ENCODE results near the gene CTDSPL.

Gene CTDSPL

DNA sequence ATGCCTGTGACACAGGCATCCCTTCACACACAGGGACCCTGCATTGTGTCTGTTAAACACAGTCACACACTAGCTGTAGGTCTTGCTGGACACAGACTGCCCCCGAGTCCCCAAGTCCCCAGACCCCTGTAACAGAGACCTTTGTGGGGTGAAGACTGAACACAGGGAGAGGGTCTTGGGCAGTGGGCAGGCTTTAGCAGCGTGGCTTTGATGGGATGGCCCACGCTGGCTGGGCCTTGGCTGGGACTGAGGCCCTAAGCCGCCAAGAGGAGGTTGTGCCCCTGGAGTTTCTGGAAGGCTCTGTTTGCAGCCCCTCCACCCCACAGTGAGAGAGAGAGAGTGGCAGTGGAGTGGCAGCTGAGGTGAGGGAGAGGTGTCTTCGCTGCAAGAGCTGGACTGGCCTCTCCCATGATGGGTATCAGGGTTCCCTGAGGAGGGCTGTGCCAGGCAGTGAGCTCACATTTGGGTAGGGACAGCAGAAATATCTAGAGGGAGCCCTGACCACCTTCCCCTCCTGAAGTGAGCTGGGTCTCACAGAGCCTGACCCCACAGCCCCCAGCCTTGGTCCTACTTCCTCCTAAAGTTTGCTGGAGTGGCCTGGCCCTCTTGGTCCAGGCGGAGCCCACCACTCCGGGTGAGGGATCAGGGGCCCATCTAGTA is 128.3 kb downstream of the CTDSPL start:
- DNase-seq: no peak
- in situ Hi-C loops (cut with HindIII; ENCODE audit: low pct_ligation_motif_present, low pct_unique_long_range_greater_than_20kb, low sequenced_read_pairs): no loop called here

DNA sequence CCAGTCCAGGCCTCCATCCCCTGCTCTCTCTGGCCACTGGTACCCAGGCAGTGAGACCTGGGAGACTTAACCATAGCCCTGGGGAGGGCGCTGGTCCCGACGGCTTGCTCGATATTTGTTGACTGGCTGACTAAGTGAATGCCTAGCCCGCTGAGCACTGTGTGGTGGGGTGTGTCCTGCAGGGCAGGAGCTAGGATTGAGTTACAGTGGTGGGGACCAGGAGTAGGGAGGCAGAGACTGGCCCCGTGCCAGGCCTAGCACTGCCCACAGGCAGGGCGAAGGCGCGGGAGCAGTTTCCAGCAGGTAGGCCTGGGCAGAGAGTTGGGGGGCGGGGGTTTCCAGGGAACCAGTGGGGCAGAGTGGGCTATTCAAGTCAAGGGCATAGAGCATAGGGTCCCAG is 128.8 kb downstream of the CTDSPL start, which contains the start of gene VILL:
TSS of gene VILL (plus strand) at position 260 of the 400 bp plus-strand sequence. CDS start 2,887 bp downstream, outside the sequence.
- no peak for DNase-seq

DNA sequence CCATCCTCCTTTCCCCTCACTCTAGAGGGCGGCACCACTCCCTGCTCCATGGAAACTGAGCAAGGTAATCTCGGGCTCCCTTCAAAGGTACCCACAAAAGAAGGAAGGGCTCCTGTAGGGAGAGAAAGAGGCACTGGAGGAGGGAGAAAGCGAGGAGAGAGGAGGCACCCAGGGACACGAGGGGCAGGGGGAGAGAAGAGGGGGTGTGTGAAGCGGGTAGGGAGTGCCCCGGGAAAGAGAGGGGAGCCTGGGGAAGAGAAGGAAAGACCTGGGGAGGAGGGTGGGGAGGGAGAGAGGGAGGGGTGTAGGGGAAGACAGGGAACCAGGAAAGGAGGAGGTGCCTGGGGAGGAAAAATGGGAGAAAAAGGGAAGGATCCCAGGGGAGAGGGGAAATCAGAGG is 129.4 kb downstream of the CTDSPL start:
- in situ Hi-C loops (cut with HindIII; ENCODE audit: low pct_ligation_motif_present, low pct_unique_long_range_greater_than_20kb, low sequenced_read_pairs): no loop called here
- DNase-seq: no peak

More for the DNA sequence above, 128.8 kb downstream of the CTDSPL start, which contains the start of gene VILL:
- in situ Hi-C loops (cut with HindIII; ENCODE audit: low pct_ligation_motif_present, low pct_unique_long_range_greater_than_20kb, low sequenced_read_pairs): no loop called here

DNA sequence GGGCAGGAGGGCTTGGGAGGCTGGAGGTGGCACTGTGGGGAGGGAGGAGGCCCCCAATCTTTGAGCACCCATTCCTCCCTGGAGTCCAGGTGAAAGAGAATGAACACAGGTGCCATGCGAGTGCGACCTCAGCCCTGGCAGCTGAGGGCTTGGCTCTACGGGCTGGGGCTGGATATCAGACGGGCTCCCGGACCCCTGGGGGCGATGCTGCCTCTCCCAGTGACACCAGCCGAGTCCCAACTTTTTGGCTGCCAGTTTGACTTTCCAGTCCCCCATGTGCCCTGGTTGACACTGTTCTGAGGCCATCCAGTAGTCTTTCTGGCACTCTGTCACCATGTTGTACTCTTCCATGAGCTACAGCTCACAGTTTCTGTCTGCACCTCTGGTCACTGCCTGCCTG is 130.1 kb downstream of the CTDSPL start:
- in situ Hi-C loops (cut with HindIII; ENCODE audit: low pct_ligation_motif_present, low pct_unique_long_range_greater_than_20kb, low sequenced_read_pairs): no loop called here
- no peak for DNase-seq

DNA sequence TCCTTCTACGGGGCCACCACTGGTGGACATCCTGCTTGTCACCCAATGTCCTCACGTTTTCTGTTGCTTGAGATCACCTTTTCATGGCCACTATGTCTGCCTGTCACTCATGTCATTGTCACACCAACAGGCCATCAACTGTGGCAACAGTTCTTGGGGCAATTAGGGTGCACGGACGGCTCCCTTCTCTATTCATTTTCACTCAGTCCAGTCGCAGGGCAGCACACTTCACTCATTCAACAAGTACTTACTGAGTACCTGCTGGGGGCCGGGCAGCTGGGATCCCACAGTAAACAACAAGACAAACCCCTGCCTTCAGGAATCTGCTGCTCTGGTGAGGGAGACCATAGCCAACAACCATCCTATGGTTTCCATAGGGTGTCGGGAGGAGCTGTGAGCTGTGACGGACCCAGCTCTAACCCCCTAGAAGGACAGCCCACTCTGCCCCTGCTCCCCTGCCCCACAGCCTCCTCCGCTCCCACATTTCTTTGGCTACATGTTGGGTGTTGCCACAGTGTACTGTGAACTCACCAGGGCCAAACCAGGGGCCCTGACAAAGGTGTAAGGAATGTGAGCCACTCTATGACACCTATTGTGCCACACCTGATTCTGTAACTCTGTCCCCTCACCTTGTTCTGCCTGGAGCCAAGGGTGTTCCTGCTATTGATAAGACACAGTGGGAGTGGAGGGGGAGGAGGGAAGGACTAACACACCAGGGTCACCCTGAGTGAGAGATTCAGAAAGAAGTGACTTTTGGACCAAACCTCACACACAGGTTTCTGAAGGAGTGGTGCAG is 130.8 kb downstream of the CTDSPL start:
- in situ Hi-C loops (cut with HindIII; ENCODE audit: low pct_ligation_motif_present, low pct_unique_long_range_greater_than_20kb, low sequenced_read_pairs): no loop called here

DNA sequence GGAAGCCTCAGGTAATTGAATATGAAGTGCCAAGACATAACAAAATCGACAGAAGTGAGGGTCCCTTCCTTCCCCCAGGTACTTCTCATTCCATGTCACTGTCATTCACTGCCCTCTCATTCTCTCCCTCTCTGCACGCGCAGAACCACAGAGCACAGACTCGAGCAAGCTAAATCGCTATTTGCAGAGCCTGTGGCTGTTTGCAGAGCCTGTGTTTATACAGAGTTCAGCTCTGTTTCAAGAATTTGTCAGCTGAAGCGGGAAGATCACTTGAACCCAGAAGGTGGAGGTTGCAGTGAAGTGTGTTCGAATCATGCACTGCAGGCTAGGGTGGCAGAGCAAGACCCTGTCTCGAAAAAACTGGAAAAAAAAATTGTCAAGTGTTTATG is 131.4 kb downstream of the CTDSPL start:
- no peak for DNase-seq
- in situ Hi-C loops (cut with HindIII; ENCODE audit: low pct_ligation_motif_present, low pct_unique_long_range_greater_than_20kb, low sequenced_read_pairs): no loop called here

More for the DNA sequence above, 130.8 kb downstream of the CTDSPL start:
- DNase-seq: no peak

DNA sequence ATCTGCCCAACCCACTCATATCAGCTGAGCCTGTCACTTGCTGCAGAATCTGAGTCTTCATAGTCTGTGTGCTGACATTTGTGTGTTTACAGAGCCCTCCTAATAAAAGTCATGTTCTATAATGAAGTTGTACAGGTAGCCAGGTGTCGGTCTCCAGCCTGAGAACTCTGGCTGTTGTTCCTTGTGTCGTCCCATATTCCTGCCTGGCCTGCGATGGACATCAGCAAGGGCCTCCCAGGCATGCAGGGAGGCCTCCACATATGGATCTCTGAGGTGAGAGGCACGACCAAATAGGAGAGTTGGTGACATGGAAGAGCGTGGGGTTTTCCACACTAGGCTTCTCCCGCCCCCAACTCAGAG is 131.8 kb downstream of the CTDSPL start:
- DNase-seq: no peak
- in situ Hi-C loops (cut with HindIII; ENCODE audit: low pct_ligation_motif_present, low pct_unique_long_range_greater_than_20kb, low sequenced_read_pairs): no loop called here

DNA sequence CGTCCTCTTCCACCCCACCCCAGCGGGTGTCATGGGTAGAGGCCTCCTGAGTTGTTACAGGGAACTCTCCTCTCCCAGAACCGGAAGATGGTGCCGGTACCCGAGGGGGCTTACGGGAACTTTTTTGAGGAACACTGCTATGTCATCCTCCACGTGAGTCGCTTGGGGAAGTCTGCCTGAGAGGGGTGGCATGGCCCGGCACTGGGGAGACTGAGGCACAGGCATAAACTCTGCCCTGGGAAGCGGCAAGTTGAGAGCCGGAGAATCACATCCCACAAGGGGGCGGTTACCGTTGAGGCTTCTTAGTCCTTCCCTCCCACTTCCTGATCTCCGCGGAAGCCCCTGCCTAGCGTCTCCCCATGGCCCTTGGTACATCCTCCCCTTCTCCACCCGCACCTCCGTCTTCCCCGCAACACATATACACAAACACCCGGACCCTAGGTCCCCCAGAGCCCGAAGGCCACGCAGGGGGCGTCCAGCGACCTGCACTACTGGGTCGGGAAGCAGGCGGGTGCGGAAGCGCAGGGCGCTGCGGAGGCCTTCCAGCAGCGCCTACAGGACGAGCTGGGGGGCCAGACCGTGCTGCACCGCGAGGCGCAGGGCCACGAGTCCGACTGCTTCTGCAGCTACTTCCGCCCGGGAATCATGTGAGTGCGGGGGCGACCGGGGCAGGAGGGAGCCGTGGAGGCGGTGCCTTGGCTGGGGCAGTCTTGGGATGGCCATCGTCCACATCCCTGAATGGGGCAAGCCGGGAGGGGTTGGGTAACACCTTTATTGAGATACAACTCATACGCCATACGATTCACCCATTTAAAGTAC is 132.3 kb downstream of the CTDSPL start:
- peak; percentile 79 for DNase-seq
- in situ Hi-C loops (cut with HindIII; ENCODE audit: low pct_ligation_motif_present, low pct_unique_long_range_greater_than_20kb, low sequenced_read_pairs): no loop called here

DNA sequence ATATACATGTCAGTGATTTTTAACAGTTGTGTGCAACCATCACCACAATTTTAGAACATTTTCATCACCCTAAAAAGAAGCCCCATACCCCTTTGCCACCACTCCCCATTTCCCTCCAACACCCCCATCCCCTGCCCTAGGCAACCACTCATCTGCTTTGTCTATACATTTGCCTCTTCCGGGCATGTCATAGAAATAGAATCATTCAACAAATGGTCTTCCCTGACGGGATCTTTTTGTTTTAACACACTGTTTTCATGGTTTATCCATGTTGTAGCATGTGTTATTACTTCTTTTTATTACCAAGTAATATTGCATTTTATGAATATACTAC is 132.9 kb downstream of the CTDSPL start:
- in situ Hi-C loops (cut with HindIII; ENCODE audit: low pct_ligation_motif_present, low pct_unique_long_range_greater_than_20kb, low sequenced_read_pairs): no loop called here
- no peak for DNase-seq

DNA sequence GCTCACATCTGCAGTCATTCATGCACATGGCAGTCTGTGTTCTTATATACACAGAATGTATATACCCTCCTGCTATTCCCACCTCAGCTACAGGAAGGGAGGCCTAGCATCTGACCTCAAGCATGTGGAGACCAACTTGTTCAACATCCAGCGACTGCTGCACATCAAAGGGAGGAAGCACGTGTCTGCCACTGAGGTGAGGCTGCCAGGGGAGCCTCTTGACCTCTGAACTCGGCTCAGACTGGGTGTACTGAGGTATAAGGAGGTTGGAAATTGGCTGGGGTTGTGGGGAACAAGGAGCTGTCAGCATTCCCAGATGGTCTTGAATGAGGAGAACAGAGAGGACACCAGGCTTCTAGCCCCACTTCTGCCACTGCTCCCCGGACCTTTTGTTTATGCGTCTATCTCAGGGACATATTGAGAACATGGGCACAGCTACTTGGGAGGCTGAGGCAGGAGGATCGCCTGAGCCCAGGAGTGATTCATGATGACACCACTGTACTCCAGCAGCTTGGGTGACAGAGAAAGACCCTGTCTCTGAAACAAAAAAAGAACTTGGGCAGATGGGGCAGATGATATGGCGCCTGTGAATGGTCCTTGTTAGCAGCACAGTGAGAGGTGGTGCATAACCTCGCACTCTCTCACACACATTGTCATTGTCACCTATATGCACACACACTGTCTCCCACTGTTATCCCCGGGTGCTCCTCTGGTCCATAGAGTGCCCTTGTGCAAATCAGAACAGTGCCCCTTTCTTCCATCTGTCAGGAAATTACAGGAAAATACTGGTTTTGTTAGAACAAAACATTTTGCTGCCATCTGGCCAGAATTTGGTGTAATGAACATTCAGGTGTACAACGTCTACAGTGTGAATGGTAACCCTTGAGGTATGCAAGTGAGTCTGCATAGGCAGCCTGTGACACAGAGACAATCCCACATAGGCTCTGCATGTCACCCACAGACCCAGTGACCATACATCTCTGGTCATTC is 134.3 kb downstream of the CTDSPL start:
- DNase-seq: no peak
- in situ Hi-C loops (cut with HindIII; ENCODE audit: low pct_ligation_motif_present, low pct_unique_long_range_greater_than_20kb, low sequenced_read_pairs): no loop called here

DNA sequence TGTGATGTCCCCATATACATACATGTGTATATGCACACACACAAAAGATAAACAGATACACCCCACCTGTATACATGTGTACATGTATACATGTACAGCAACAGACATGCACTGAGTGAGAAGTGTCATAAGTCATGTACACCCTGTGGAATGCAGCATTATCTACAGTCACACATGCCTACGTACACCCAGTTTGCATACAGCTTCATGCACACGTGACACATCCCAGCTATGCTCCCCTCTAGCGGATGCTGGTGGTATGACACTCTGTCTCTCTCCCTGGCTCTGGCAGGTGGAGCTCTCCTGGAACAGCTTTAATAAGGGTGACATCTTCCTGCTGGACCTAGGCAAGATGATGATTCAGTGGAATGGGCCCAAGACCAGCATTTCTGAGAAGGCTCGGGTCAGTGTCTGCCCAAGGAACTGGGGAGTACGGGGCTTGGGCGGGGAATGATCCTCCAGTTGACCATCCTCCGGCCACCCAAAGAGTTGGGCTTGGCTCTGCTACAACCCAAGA is 135.2 kb downstream of the CTDSPL start:
- DNase-seq: peak; percentile 78

DNA sequence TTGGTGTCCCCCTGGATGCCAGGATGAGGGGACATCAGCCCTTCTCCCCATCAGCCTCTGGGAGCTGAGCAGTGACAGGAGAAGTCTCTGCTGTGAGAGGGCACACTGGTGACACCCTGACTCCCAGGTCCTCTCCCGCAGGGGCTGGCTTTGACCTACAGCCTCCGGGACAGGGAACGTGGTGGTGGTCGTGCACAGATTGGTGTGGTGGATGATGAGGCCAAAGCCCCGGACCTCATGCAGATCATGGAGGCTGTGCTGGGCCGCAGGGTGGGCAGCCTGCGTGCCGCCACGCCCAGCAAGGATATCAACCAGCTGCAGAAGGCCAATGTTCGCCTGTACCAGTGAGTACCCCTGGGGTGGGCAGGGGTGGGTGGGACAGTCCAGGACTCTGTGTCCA is 135.7 kb downstream of the CTDSPL start:
- in situ Hi-C loops (cut with HindIII; ENCODE audit: low pct_ligation_motif_present, low pct_unique_long_range_greater_than_20kb, low sequenced_read_pairs): no loop called here

More for the DNA sequence above, 135.2 kb downstream of the CTDSPL start:
- in situ Hi-C loops (cut with HindIII; ENCODE audit: low pct_ligation_motif_present, low pct_unique_long_range_greater_than_20kb, low sequenced_read_pairs): no loop called here

DNA sequence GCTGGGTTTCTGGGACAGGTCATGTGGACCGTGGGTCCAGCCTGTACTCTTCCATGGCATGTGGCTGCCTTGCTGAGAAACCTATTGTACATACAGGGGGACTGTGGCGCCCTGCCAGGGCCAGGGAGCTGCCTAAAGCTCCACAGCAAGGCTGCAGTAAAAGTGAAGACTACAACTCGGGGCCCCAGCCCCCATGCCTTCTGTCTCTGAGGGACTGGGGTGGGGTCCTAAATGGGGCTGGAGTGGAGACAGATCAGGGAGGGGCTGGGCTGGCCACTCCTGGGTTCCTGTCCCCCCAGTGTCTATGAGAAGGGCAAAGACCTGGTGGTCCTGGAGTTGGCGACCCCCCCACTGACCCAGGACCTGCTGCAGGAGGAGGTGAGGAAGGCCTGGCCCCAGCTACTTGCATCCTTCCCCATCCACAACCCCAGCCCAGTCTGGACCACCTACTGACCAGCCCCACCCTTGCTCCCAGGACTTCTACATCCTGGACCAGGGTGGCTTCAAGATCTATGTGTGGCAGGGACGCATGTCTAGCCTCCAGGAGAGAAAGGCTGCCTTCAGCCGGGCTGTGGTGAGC is 136.2 kb downstream of the CTDSPL start:
- no peak for DNase-seq
- in situ Hi-C loops (cut with HindIII; ENCODE audit: low pct_ligation_motif_present, low pct_unique_long_range_greater_than_20kb, low sequenced_read_pairs): no loop called here

More for the DNA sequence above, 135.7 kb downstream of the CTDSPL start:
- no peak for DNase-seq

DNA sequence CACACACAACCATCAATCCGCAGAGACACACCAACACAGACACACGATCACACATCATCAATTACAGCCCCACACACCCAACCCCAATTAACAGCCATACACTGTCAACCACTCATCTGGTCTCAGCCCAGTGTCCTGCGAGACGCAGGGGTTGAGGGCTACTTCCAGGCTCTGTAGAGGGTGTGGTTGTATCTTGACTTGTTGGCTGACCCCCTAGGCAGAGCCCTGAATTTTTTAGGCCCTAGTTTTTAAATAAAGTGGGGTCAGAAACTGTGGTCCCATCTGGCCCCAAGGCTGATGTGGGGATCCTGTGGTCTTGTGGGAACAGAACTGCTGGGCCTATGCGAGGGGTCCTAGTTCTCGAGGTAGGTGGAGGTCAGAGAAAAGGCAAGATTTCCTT is 138.2 kb downstream of the CTDSPL start:
- in situ Hi-C loops (cut with HindIII; ENCODE audit: low pct_ligation_motif_present, low pct_unique_long_range_greater_than_20kb, low sequenced_read_pairs): no loop called here
- DNase-seq: no peak

DNA sequence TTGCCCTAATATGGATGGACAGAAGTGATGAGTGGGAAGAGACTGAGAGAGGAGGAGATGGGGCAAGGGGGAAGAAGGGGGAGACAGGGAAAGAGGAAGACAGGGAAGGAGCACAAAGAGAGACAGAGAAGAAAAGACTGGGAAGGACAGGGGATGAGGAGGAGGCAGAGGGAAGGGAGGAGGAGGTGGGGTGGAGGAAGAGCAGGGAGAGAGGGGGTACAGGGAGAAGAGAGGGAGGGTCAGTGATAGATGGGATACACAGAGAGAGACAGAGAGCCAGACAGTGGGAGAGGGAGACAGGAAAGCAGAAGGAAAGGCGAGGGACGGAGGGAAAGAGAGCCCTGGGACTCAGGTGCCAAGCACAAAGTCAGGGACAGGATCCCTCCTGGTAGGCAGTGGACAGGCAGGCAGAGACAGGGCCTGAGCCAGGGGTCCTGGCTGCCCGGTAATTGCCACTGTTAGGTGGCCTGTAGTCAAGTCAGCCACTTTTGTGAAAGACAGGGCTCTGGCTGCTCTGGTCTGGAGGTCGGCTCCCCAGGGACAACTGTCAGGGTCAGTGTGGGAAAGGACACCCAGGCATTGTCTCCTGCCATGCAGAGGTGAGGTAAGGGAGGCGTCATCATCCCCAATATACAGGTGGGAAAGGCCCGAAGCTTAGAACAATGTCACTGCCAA is 138.7 kb downstream of the CTDSPL start:
- in situ Hi-C loops (cut with HindIII; ENCODE audit: low pct_ligation_motif_present, low pct_unique_long_range_greater_than_20kb, low sequenced_read_pairs): no loop called here
- DNase-seq: no peak

DNA sequence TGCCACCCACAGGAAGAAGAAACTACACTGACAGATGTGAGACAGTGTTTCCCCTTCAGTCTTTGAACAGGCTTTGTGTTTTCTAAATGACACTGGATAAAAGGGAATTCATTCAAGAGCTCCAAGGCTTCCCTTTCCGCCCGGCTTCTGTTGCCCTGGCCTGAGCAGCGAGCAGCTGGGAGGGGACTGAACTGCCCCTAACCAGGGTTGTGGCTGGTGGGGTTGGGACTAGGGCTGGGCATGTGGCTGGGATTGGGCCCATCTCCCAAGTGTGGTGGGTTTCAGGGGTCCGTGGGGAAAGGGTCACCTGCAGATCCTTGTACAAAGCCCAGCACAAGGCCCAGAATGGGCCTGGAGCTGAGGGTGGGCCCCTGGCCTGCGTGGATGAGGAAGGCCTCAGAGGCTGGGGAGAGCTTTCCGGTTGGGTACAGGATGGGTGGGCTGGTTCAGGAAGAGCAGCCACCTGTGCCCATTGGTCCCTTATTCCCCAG is 139.3 kb downstream of the CTDSPL start:
- no peak for DNase-seq
- in situ Hi-C loops (cut with HindIII; ENCODE audit: low pct_ligation_motif_present, low pct_unique_long_range_greater_than_20kb, low sequenced_read_pairs): no loop called here

DNA sequence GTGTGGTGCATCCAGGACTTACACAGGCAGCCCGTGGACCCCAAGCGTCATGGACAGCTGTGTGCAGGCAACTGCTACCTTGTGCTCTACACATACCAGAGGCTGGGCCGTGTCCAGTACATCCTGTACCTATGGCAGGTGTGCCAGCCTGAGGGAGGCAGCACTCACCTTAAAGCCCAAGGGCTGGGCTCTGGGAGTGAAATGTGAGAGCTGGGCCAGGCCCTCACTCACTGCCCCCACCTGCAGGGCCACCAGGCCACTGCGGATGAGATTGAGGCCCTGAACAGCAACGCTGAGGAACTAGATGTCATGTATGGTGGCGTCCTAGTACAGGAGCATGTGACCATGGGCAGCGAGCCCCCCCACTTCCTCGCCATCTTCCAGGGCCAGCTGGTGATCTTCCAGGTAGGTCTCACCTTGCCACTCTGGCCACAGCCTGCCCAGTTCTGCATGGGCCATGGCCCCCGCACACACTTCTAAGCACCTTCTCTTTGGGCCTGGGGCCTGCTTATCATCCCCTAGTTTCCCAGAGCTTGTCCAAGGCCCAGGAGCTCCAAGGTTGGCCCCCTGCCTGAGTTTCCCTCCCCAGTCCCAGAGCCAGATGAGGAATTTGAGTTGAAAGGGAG is 139.9 kb downstream of the CTDSPL start:
- no peak for DNase-seq
- in situ Hi-C loops (cut with HindIII; ENCODE audit: low pct_ligation_motif_present, low pct_unique_long_range_greater_than_20kb, low sequenced_read_pairs): no loop called here
